ENCODE data around the gene EYA3. TPM values are rescaled to one million over a fixed set of nuclear protein-coding genes. Genes with fewer than 3 reads are reported as not detected.
A peak's percentile ranks its signal among the peaks of the same experiment; 100 is the strongest.

Gene EYA3
- total RNA-seq, 4 donors from 2014 or later, result 8.2 to 11.9 (median 8.7) TPM

DNA sequence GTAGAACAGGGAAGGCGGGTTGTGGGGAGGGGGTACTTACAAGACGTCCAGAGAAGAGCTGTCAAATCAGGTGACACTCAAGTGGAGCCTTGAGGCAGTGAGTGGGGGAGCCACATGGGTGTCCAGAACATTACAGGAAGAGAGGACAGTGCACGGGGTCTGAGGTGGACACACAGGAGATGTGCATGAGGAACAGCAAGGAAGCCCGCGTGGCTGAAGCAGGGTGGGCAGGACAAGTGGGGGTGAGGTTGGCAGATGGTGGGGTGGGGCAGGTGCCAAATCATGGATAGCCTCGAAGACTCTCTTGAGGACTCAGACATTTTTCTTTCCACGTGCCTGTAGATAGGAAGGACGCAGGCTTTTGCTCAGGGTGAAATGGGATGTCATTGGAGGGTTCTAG is 152.7 kb downstream of the EYA3 start:
- Histone ChIP-seq H3K4me1 (peaks cover 6 to 9% (median 8%) of the 10 kb centered on the region in 4 donors), H3K9me3 (no peaks in the 10 kb centered on the region), H3K27me3 (peaks cover 0 to 37% (median 7%) of the 10 kb centered on the region in 4 donors), H3K27ac (replicated peaks in 1 of 4) (no peak overlapping the region), H3K36me3 (no peaks in the 10 kb centered on the region), H3K4me3 (no peak overlapping the region)
- WGBS, result 63% methylated on average over 8 of the region's 8 CpGs
- TF ChIP-seq POLR2AphosphoS5 (IDR thresholded peaks at IDR 0.05), result no peak
- no peak for TF ChIP-seq EP300 (IDR thresholded peaks at IDR 0.05)
- TF ChIP-seq POLR2A (IDR thresholded peaks at IDR 0.05; ENCODE audit: low read depth), result no peak
- TF ChIP-seq, protein P1, sequence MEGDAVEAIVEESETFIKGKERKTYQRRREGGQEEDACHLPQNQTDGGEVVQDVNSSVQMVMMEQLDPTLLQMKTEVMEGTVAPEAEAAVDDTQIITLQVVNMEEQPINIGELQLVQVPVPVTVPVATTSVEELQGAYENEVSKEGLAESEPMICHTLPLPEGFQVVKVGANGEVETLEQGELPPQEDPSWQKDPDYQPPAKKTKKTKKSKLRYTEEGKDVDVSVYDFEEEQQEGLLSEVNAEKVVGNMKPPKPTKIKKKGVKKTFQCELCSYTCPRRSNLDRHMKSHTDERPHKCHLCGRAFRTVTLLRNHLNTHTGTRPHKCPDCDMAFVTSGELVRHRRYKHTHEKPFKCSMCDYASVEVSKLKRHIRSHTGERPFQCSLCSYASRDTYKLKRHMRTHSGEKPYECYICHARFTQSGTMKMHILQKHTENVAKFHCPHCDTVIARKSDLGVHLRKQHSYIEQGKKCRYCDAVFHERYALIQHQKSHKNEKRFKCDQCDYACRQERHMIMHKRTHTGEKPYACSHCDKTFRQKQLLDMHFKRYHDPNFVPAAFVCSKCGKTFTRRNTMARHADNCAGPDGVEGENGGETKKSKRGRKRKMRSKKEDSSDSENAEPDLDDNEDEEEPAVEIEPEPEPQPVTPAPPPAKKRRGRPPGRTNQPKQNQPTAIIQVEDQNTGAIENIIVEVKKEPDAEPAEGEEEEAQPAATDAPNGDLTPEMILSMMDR (IDR thresholded peaks at IDR 0.05), result no peak
- intact Hi-C loops (cut with DNase I), result no loop called here
- DNase-seq (ENCODE audit: extremely low spot score), result no peak

DNA sequence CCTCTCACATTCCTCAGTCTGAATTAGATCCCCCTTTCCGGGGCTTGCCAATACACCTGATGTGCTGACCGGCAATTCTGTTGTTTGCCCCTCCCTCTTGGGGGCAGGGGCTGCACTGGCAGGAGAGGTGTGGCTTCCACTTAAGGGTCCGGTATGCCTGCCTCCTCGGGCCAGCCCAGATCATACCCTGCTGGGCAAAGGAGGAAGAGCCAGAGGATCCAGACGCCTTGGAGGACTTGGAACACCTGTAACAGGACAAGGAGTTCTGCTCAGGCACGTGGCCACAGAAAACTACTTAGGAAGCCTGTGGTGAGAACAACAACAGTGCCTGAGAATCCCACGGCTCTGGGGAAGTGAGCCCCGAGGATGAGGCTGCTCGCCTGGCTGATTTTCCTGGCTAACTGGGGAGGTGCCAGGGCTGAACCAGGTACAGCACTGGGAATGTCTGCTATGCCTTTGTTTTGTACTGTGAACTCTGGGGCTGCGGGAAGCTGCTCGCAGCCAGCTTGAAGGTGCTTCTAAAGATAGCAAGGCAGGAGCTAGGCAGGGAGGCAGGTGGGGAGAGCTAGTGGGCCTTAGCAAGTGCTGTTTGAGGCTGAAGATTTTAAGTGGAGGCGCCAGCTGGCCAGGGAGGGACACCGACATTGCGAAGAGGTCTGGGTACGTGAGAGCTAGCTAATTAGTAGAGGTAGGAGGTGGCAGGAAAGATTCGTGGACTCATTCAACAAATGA is 153.4 kb downstream of the EYA3 start, which contains the start of gene SMPDL3B:
SMPDL3B (plus strand) TSS at position 183 of the 732 bp plus-strand sequence; CDS start at position 367, 184 bp downstream.
- intact Hi-C loops (cut with DNase I), result no loop called here
- no peak for TF ChIP-seq POLR2AphosphoS5 (IDR thresholded peaks at IDR 0.05)
- no peak for TF ChIP-seq EP300 (IDR thresholded peaks at IDR 0.05)
- TF ChIP-seq, protein P1 (IDR thresholded peaks at IDR 0.05), result no peak
- TF ChIP-seq POLR2A (IDR thresholded peaks at IDR 0.05; ENCODE audit: low read depth), result no peak
- Histone ChIP-seq H3K4me1 (peaks cover 6 to 9% (median 8%) of the 10 kb centered on the region in 4 donors), H3K27me3 (peaks cover 0 to 37% (median 7%) of the 10 kb centered on the region in 4 donors), H3K36me3 (no peaks in the 10 kb centered on the region), H3K27ac (replicated peaks in 1 of 4) (no peak within 1 kb of the TSS), H3K9me3 (no peaks in the 10 kb centered on the region), H3K4me3 (peak within 1 kb of the TSS in 1 of 4 donors; percentile 10)
- DNase-seq (ENCODE audit: extremely low spot score), result no peak
- 10% methylated on average over 11 of the region's 16 CpGs for WGBS

DNA sequence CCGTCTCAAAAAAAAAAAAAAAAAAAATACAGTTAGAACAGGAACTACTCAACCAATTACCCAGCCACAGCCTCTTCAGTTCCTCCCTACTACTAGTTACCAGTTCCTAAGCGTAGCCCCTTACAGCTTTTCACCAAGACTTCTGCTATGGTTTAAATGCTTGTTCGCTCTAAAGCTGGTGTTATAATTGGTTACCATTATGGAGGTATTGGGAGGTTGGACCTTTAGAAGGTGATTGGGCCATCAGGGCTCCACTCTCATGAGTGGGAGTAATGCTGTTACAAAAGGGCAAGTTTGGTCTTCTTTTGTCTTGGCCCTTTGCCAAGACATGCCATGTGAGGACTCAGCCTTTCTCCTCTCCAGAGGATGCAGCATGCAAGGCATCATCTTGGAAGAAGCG is 156.7 kb downstream of the EYA3 start:
- H3K36me3 ChIP-seq, result no peaks in the 10 kb centered on the region
- H3K27me3 ChIP-seq, result peaks cover 0 to 37% (median 7%) of the 10 kb centered on the region in 4 donors
- intact Hi-C loops (cut with DNase I), result no loop called here
- no peak overlapping the region for H3K4me3 ChIP-seq
- H3K4me1 ChIP-seq, result peaks cover 6 to 9% (median 8%) of the 10 kb centered on the region in 4 donors
- 89% methylated on average over 4 of the region's 4 CpGs for WGBS
- DNase-seq (ENCODE audit: extremely low spot score), result no peak
- no peak overlapping the region for H3K27ac ChIP-seq (replicated peaks in 1 of 4)
- no peaks in the 10 kb centered on the region for H3K9me3 ChIP-seq
- no peak for TF ChIP-seq POLR2A (IDR thresholded peaks at IDR 0.05; ENCODE audit: low read depth)
- no peak for TF ChIP-seq EP300 (IDR thresholded peaks at IDR 0.05)
- no peak for TF ChIP-seq POLR2AphosphoS5 (IDR thresholded peaks at IDR 0.05)
- TF ChIP-seq, protein P1 (IDR thresholded peaks at IDR 0.05), result no peak

DNA sequence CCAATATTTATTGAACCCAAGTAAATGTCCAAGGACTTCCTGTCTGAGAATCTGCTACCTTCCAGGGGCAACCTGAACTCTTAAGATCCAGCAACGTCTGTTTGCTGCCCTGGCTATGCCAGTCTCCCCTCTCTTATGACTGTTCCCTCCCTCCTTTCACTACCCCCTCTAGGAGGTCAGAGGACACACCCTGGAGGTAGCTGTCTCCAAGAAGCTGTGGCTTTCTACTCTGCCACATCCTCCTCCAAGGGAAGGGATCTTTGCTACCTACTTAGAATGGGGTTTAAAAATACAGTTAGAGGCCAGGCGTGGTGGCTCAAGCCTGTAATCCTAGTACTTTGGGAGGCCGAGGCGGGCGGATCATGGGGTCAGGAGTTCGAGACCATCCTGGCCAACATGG is 157.2 kb downstream of the EYA3 start:
- 92% methylated on average over 6 of the region's 6 CpGs for WGBS
- no peaks in the 10 kb centered on the region for H3K9me3 ChIP-seq
- peaks cover 6 to 9% (median 8%) of the 10 kb centered on the region in 4 donors for H3K4me1 ChIP-seq
- no peak overlapping the region for H3K27ac ChIP-seq (replicated peaks in 1 of 4)
- intact Hi-C loops (cut with DNase I), result no loop called here
- TF ChIP-seq POLR2AphosphoS5 (IDR thresholded peaks at IDR 0.05), result no peak
- no peak for TF ChIP-seq POLR2A (IDR thresholded peaks at IDR 0.05; ENCODE audit: low read depth)
- TF ChIP-seq, protein P1 (IDR thresholded peaks at IDR 0.05), result no peak
- TF ChIP-seq EP300 (IDR thresholded peaks at IDR 0.05), result no peak
- no peak overlapping the region for H3K4me3 ChIP-seq
- DNase-seq (ENCODE audit: extremely low spot score), result no peak
- H3K36me3 ChIP-seq, result no peaks in the 10 kb centered on the region
- H3K27me3 ChIP-seq, result peaks cover 0 to 32% (median 7%) of the 10 kb centered on the region in 4 donors
